K562 (cell line): ENCODE measurements around the gene DPH2. TPM values are rescaled to one million over a fixed set of nuclear protein-coding genes. Genes with fewer than 3 reads are reported as not detected.

ENCODE experiments used
- EWSR1 ChIP-seq: fragments of 450-650 bp; IDR thresholded peaks from 2 replicates; pipeline ENCODE4 v1.6.1; 2018; ENCODE audit warnings: borderline replicate concordance, mild to moderate bottlenecking, low read depth, moderate library complexity; ENCODE audit not compliant: partially characterized antibody
- GTF2E2 ChIP-seq: fragments of 200-800 bp; sonication (Bioruptor generic); IDR thresholded peaks from 2 replicates; pipeline ENCODE4 v1.6.1; 2016; ENCODE audit warnings: missing genetic modification characterization, missing compliant biosample characterization
- HDAC1 ChIP-seq, 2 experiments: fragments of 450-650 bp; IDR thresholded peaks; 2 replicates each; pipeline ENCODE4 v1.6.1; 2016 to 2017; ENCODE audit warnings: inconsistent platforms in 1 of 2, mild to moderate bottlenecking in 1 of 2, moderate library complexity in 1 of 2
- KDM4B ChIP-seq, 2 experiments: fragments of 450-650 bp in 1 of 2; sonication (generic) in 1 of 2; IDR thresholded peaks; 2 replicates each; pipeline ENCODE4 v1.6.1; 2016 to 2017; ENCODE audit warnings: borderline replicate concordance in 2 of 2, antibody characterized with exemption in 1 of 2, low read depth in 1 of 2, mild to moderate bottlenecking in 1 of 2
- KLF16 ChIP-seq: IDR thresholded peaks from 2 replicates; pipeline ENCODE4 v1.6.1; 2016; ENCODE audit warnings: antibody characterized with exemption
- POLR3G ChIP-seq: IDR thresholded peaks from 2 replicates; pipeline ENCODE4 v1.6.1; 2011; ENCODE audit not compliant: insufficient read length, insufficient replicate concordance; ENCODE audit errors: extremely low read depth
- PTRF ChIP-seq: fragments of 450-650 bp; IDR thresholded peaks from 2 replicates; pipeline ENCODE4 v1.6.1; 2016; ENCODE audit warnings: mild to moderate bottlenecking, missing genetic modification characterization, missing compliant biosample characterization
- RAD21 ChIP-seq, 2 experiments: fragments of 250-450 bp in 1 of 2; fragments of 450-650 bp in 1 of 2; sonication (Bioruptor Pico) in 1 of 2; formaldehyde crosslinking in 1 of 2; IDR thresholded peaks in 1 of 2; conservative IDR thresholded peaks in 1 of 2; 2 replicates each; pipeline versions ENCODE4 v1.4.0 to v1.8.0; 2020 to 2022; ENCODE audit warnings: mild to moderate bottlenecking in 2 of 2, moderate library complexity in 1 of 2
- RB1 ChIP-seq: fragments of 450-650 bp; IDR thresholded peaks from 2 replicates; pipeline ENCODE4 v1.6.1; 2017; ENCODE audit warnings: low read depth, mild to moderate bottlenecking
- SETDB1 ChIP-seq: IDR thresholded peaks from one replicate; pipeline ENCODE4 v1.6.1; 2012; ENCODE audit warnings: low read length, control low read depth, inconsistent platforms
- SIN3A ChIP-seq, 2 experiments: fragments of 150-350 bp in 1 of 2; IDR thresholded peaks; 2 replicates each; pipeline ENCODE4 v1.6.1; 2011 to 2016; ENCODE audit warnings: borderline replicate concordance in 2 of 2, low read depth in 2 of 2, low read length in 2 of 2, mild to moderate bottlenecking in 2 of 2, moderate library complexity in 2 of 2; ENCODE audit not compliant: control insufficient read depth in 1 of 2
- SRF ChIP-seq, 2 experiments: fragments of 250-450, 450-650 bp in 1 of 2; sonication (Bioruptor Pico) in 1 of 2; sonication (generic) in 1 of 2; formaldehyde crosslinking; IDR thresholded peaks; 2 replicates each; pipeline versions ENCODE4 v1.5.0 to v1.5.1; 2020 to 2022; ENCODE audit warnings: mild to moderate bottlenecking in 1 of 2, missing genetic modification reagents in 1 of 2
- TGIF2 ChIP-seq: sonication (generic); formaldehyde crosslinking; IDR thresholded peaks from 2 replicates; pipeline ENCODE4 v1.8.1; 2022; ENCODE audit warnings: mild to moderate bottlenecking, missing genetic modification reagents, moderate library complexity
- YY1 ChIP-seq, 3 experiments: IDR thresholded peaks; 2 replicates each; pipeline ENCODE4 v1.6.1; 2011; ENCODE audit warnings: low read length in 2 of 3, mild to moderate bottlenecking in 2 of 3, moderate library complexity in 2 of 3, borderline replicate concordance in 1 of 3, control low read depth in 1 of 3, low read depth in 1 of 3; ENCODE audit not compliant: insufficient read depth in 3 of 3, insufficient replicate concordance in 2 of 3, control insufficient read depth in 1 of 3, insufficient read length in 1 of 3; ENCODE audit errors: extremely low read depth in 1 of 3
- ZFX ChIP-seq: sonication (generic); formaldehyde crosslinking; IDR thresholded peaks from 2 replicates; pipeline ENCODE4 v1.8.0; 2022; ENCODE audit warnings: mild to moderate bottlenecking, missing genetic modification reagents, moderate library complexity
- ZKSCAN8 ChIP-seq: fragments of 200-800 bp; sonication (Bioruptor generic); IDR thresholded peaks from 2 replicates; pipeline ENCODE4 v1.6.1; 2016; ENCODE audit warnings: missing genetic modification characterization, missing compliant biosample characterization
- ZNF174 ChIP-seq: fragments of 250-450 bp; sonication (Bioruptor Pico); IDR thresholded peaks from 2 replicates; pipeline ENCODE4 v1.4.0; 2020; ENCODE audit warnings: mild to moderate bottlenecking
- ZNF239 ChIP-seq: fragments of 250-450 bp; sonication (Bioruptor Pico); IDR thresholded peaks from 2 replicates; pipeline ENCODE4 v1.4.0; 2020; ENCODE audit warnings: mild to moderate bottlenecking
- polyA plus RNA-seq, 8 experiments: library from polyadenylated mRNA; depleted of rRNA in 4 of 8; stranded (reverse) in 5 of 8; unstranded in 3 of 8; fragments of >200 nt; fragmentation: Nextera tagmentation in 2 of 8; fragmentation: Illumina TruSeq in 1 of 8; extraction: Ambion mirVana in 2 of 8; extraction: Trizol in 1 of 8; gene quantifications; 2 replicates each; pipeline versions ENCODE4 v1.2.1 to v1.2.3, GENCODE V29; 2011 to 2014; ENCODE audit warnings: inconsistent platforms in 1 of 8, missing spikeins in 1 of 8
- total RNA-seq, 7 experiments: library from RNA; depleted of rRNA in 6 of 7; stranded (reverse); fragments of >200 nt in 6 of 7; fragmentation: Illumina TruSeq in 2 of 7; extraction: Trizol in 2 of 7; gene quantifications; 2 replicates each; pipeline versions ENCODE4 v1.2.1 to v1.2.3, GENCODE V29; 2011 to 2021; ENCODE audit warnings: low replicate concordance in 1 of 7
- TF ChIP-seq, protein P1 (sequence below): fragments of 250-450 bp; sonication (Bioruptor Pico); IDR thresholded peaks from 2 replicates; pipeline ENCODE4 v1.4.0; 2020; ENCODE audit warnings: mild to moderate bottlenecking, moderate library complexity, borderline replicate concordance
- TF ChIP-seq, protein P2 (sequence below): sonication (generic); formaldehyde crosslinking; IDR thresholded peaks from 2 replicates; pipeline ENCODE4 v1.8.0; 2022; ENCODE audit warnings: missing genetic modification reagents, mild to moderate bottlenecking, moderate library complexity, borderline replicate concordance
- TF ChIP-seq, protein P3 (sequence below): sonication (generic); formaldehyde crosslinking; IDR thresholded peaks from 2 replicates; pipeline ENCODE4 v1.8.0; 2022; ENCODE audit warnings: mild to moderate bottlenecking, low read depth, missing genetic modification reagents

The DPH2 gene
- total and polyA plus RNA-seq, 9 of the 15 experiments (the other 6 are each of a cell fraction or from before 2014, with no cell fraction given), result 17.9 to 94.1 (median 68.1) TPM

DNA sequence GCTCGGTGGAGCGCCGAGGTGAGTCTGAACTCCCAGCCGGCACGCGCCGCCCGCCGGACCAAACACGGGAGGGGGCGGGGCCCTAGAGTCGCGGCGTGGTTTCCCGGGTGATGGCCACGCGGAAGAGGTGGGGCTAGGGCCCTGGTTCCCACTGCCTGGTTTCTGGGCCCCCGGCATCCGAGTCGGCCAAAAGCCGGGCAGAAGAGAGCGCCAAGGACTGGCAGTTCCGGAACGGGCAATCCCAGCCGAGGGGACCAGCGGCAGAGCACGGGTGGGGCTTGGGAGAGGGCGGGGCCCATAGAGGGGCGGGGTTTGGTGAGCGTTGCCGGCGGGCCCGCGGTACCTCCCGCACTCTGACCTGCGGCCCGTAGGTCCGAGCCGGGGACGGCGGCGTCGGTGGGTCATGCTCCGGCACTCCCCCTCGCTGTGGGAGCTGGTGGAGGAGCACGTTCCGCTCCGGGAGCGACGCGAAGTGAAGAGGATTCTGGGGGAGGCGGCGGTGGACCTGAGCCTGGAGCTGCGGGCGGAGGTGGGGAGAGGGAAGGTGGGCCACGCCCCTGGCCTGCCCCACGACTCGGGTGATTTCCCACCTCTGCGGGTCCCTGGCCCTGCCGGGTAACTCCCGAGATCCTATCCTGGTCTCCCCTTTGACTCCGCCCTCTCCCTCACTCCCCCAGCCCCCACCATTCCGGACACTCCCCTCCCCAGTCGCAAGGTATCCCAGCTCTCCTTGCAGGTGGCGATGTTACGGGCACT is 21.8 kb downstream of the DPH2 start, which contains the start of gene CCDC24 (continued):
- peak in 1 of 3 experiments; percentile 37 for TF ChIP-seq YY1 (IDR thresholded peaks at IDR 0.05; ENCODE audit: borderline replicate concordance in 1 of 3, control insufficient read depth in 1 of 3, extremely low read depth in 1 of 3, insufficient read depth in 3 of 3, insufficient read length in 1 of 3, insufficient replicate concordance in 2 of 3, low read depth in 1 of 3, low read length in 2 of 3)
- no peak for TF ChIP-seq PTRF (tag)
- TF ChIP-seq POLR3G, result no peak
- peak; percentile 74 to 96; a peak in 3 of 4 replicates for TF ChIP-seq HDAC1 (IDR thresholded peaks at IDR 0.05)
- TF ChIP-seq SRF (CRISPR knock-in tag; IDR thresholded peaks at IDR 0.05), result peak in 1 of 2 experiments; percentile 55; a peak in 1 of 4 replicates
- no peak for TF ChIP-seq SETDB1
- TF ChIP-seq EWSR1, result no peak
- peak in 1 of 2 experiments; percentile 9; a peak in 2 of 4 replicates for TF ChIP-seq RAD21 (CRISPR knock-in tag; conservative IDR thresholded peaks at IDR 0.05 in 1 of 2, IDR thresholded peaks at IDR 0.05 in 1 of 2)
- TF ChIP-seq, protein P1, sequence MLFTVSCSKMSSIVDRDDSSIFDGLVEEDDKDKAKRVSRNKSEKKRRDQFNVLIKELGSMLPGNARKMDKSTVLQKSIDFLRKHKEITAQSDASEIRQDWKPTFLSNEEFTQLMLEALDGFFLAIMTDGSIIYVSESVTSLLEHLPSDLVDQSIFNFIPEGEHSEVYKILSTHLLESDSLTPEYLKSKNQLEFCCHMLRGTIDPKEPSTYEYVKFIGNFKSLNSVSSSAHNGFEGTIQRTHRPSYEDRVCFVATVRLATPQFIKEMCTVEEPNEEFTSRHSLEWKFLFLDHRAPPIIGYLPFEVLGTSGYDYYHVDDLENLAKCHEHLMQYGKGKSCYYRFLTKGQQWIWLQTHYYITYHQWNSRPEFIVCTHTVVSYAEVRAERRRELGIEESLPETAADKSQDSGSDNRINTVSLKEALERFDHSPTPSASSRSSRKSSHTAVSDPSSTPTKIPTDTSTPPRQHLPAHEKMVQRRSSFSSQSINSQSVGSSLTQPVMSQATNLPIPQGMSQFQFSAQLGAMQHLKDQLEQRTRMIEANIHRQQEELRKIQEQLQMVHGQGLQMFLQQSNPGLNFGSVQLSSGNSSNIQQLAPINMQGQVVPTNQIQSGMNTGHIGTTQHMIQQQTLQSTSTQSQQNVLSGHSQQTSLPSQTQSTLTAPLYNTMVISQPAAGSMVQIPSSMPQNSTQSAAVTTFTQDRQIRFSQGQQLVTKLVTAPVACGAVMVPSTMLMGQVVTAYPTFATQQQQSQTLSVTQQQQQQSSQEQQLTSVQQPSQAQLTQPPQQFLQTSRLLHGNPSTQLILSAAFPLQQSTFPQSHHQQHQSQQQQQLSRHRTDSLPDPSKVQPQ, result peak; percentile 62; the same call in 1 of the 2 replicates
- no peak for TF ChIP-seq ZNF174 (CRISPR knock-in tag)
- TF ChIP-seq, protein P2, sequence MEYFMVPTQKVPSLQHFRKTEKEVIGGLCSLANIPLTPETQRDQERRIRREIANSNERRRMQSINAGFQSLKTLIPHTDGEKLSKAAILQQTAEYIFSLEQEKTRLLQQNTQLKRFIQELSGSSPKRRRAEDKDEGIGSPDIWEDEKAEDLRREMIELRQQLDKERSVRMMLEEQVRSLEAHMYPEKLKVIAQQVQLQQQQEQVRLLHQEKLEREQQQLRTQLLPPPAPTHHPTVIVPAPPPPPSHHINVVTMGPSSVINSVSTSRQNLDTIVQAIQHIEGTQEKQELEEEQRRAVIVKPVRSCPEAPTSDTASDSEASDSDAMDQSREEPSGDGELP, result peak; percentile 64
- TF ChIP-seq ZNF239 (CRISPR knock-in tag), result peak; percentile 29; the same call in 1 of the 2 replicates
- peak; percentile 89 to 91; a peak in 2 of 4 replicates for TF ChIP-seq SIN3A (IDR thresholded peaks at IDR 0.05; ENCODE audit: borderline replicate concordance in 2 of 2, control insufficient read depth in 1 of 2, low read depth in 2 of 2, low read length in 2 of 2)
- TF ChIP-seq, protein P3, sequence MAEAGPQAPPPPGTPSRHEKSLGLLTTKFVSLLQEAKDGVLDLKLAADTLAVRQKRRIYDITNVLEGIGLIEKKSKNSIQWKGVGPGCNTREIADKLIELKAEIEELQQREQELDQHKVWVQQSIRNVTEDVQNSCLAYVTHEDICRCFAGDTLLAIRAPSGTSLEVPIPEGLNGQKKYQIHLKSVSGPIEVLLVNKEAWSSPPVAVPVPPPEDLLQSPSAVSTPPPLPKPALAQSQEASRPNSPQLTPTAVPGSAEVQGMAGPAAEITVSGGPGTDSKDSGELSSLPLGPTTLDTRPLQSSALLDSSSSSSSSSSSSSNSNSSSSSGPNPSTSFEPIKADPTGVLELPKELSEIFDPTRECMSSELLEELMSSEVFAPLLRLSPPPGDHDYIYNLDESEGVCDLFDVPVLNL, result 0 out of 2 replicates have a peak, but pooled peaks have one; percentile 27
- TF ChIP-seq GTF2E2 (tag), result no peak
- TF ChIP-seq ZFX (CRISPR knock-in tag), result peak; percentile 56
- no peak; the same call in 1 of the 2 replicates for TF ChIP-seq KLF16
- TF ChIP-seq ZKSCAN8 (CRISPR knock-in tag), result no peak
- TF ChIP-seq TGIF2 (CRISPR knock-in tag), result no peak
- TF ChIP-seq RB1, result peak; percentile 51; the same call in 1 of the 2 replicates
- TF ChIP-seq KDM4B (IDR thresholded peaks at IDR 0.05; ENCODE audit: borderline replicate concordance in 2 of 2, low read depth in 1 of 2), result peak in 1 of 2 experiments; percentile 70; a peak in 1 of 4 replicates
